Measurements from ENCODE around the gene NELFB.

GRCh38 chr9:137307255-137308056, 52.3 kb downstream of the NELFB start:
- TF ChIP-seq CTCF (IDR thresholded peaks at IDR 0.05 in 8 of 11, conservative IDR thresholded peaks at IDR 0.05 in 3 of 11), result no peak
- peak in 1 of 3 donors; percentile 2 for TF ChIP-seq POLR2AphosphoS5 (IDR thresholded peaks at IDR 0.05)

All from spleen (tissue), 7 donors.